Brain pericyte (primary cell): Measurements from ENCODE around the gene HHIPL1.

Experiments
- DNase-seq: peaks from one replicate; pipeline ENCODE4 v3.0.0-alpha.2; 2012; ENCODE audit warnings: low read depth, low spot score

Gene HHIPL1

DNA sequence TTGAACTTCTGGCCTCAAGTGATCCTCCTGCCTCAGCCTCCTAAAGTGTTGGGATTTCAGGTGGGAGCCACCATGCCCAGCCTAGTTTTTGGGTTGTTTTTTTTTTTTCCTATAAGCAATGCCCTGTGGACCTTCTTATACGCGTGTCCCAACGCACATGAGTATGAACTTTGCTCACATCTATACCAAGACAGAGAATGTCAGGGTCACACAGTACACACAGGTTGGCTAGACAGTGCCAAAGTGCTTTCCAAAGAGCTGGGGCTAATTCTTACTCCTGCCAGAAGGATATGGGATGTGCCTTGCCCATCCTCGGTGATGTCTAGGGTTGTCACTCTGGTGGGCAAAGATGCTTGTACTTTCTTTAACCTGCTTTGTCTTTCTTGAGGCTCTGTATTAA, 33.3 kb upstream of the HHIPL1 start:
- no peak for DNase-seq

DNA sequence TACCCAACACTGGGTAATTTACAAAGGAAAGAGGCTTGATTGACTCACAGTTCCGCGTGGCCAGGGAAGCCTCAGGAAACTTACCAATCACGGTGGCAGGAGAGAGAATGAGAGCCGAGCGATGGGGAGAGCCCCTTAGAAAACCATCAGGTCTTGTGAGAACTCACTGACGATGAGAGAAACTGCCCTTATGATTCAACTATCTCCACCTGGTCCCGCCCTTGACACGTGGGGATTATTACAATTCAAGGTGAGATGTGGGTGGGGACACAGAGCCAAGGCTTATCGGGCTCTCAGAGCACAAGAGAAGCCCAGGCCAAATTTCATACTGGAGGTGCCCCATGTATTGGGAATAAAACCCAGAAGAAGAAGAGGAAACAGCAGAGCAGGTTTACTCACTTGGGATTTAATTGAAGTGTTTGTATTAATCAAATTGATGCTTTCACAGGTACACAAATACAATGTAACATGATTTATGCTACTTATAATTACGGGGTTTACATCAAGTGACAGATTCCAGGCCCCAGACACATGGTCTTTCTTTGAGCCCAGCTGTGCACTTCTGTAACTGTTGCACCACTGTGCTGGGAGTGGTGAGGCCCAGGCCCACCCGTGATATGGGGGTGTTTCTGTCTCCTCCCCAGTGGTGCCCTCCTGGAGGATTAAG, 32.7 kb upstream of the HHIPL1 start:
- no peak for DNase-seq

DNA sequence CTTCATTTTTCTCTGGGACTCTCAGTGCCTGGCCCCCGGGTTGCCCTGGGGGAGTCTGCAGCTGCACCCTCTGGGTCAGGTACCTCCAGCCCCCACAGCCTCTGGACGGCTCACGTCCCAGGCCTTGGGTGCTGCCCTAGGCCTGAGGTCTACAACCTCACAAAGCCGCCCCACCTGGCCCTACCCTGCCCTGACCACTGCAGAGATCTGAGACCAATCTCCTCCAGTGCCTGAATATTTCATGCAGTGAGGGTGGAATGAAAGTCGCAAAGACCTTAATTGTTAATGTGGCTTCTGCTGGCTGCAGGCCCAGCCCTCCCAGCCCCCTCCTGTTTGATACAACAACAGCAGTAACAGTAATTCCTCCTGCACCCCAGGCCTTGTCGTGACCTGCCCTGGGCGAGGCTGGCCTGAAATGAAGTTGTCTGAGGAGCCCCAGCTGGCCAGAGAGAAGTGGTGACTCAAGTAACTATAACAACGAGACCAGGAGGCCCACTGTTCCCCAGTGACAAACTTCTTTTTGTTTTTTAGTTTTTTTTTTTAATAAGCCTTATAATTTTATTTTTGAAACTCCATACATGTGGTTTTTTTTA, 32.1 kb upstream of the HHIPL1 start:
- DNase-seq: no peak

DNA sequence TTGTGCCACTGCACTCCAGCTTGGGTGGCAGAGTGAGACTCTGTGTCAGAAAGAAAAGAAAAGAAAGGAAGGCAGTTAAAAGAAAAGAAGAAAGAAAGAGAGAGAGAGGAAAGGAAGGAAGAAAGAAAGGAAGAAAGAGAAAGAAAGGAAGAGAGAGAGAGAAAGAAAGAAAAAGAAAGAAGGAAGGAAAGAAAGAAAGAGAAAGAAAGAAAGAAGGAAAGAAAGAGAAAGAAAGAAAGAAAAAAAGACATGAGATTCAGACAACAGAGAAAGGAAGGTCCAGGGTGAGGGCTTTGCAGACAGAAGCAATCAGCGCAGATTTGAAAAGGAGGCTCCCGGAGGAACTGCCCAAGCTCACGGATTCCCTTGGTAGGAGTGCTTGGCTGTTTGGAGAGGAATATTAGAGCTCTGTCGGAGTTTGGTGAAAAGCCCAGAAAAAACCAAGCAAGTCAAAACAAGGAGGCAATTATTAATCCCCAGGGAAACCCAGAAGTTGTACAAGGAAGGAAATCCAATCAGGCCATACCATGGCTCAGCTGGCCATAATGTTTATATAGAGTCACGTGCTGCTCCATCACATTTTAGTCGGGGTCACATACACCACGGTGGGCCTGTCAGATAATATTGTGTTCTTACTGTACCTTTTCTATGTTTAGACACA, 29.3 kb upstream of the HHIPL1 start:
- DNase-seq: no peak

DNA sequence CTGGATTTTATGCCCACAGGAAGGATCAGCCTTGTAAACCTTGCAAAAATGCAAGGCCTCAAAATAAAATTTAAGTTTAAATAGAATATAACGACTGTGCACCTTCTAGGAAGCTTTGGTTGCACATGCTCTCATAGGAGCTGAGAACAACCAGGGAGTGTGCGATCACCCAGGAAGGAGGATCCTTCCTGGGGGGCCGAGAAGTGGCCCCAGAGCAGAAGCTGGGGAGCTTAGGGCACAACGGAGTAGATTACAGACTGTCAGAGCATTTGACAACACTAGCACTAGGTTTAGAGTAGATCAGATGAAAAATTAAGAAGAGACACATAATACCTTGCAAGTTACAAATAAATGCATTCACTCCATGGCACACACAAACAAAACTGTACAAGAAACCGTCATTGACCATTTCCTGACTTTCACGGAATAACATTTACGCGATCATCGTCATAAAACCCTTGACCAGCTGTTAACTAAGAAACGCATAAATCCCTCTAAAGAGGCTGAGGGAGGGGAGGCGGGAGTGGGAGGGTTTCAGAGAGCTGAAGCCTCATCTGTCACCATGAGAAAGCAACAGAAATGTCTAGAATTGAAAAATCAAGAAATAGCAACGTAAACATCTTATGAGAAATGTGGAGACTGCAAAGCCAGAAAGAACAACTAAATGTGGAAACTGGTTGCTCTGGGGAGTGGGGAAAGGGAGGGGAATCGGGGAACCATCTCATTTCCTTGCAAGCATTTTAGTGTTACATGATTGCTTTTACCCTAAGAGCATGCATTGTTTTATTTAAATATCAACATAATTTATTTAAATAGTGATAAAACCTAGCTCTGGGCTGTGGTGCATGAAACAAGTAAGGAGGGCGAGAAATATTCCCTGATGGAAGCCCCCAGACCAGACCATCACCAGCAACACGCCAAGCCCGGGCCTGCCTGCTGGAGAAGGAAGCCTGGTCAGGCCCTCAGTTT, 27.8 kb upstream of the HHIPL1 start:
- no peak for DNase-seq

DNA sequence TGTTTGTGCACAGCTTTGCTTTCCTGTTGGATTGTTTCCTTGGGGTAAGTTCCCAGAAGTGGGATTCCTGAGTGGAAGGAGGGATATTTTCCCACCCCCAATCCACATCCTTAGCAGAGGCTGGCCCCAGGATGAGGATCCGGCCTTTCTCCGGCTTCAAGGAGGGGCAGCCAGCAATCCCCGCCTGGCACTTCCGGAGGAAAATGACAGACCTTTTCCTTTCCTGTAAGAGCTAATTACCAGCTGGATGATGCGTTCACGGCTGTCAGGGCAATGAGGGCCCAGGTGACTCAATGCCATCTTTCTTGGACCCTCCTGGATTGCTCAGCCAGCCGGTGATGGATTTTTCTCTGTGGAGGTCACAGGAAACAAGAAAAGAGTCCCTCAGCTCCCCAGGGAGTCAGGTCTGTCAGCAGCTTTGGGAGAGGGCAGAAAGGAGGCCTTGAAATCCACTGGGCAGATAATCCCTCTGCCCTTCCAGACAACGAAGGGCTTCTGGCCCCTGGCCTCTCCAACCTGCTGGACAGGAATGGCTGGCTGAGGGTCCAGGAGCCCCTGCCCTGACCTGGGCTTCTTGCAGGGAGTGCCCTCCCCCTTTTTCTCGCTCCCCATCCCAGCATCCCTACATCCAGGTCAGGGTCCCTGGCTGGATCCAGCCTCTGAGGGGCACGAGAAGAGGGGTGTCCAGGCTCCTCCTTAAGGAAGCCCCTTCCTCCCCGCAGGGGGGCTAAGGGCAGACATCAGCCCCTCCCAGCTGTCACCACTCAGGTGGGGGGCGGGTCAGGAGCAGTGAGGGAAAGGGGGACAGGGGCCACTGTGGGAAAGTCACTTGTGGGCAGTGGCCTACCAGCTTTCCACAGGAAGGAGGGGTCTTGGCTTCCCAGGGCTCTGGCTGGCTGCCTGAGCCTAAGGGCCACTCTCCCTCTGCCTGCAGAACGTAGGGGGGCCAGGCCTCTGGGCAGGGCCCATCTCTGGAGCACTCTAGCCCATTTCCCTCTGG, 24.8 kb upstream of the HHIPL1 start:
- DNase-seq: no peak

DNA sequence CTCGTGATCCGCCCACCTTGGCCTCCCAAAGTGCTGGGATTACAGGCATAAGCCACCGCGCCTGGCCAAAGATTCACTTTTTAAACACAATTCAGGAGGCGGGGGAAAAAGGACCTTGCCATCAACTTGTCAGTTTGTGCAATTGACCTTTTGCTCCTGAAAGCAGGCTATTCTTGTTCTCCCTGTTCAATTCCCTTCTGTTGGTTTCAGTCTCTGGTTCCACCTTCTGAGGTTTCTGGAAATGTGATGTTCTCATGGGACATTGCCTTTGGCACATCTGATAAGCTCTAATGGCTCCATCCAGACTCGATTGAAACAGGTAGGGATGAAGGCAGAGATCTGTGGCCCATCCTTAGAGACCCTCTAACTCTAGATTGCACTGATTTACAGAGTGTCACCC, 23.0 kb upstream of the HHIPL1 start:
- no peak for DNase-seq

DNA sequence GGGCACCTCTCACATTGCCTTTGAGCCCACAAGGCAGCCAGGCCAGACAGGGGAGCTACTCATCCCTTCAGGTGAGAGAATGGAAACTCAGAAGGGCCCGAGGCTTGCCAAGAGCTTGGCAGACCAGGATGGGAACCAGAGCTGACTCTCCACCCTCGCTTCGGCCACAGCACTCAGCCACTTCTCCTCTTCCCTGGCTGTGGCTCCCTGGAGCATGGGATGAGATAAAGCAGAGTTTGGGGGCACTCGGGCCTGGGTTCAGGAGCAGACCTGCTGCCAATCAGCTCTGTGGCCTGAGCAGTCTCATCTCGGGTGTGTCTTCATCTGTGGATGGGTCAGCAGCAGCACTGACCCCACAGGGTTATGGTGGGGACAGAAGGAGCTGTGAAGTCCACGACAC, 20.9 kb upstream of the HHIPL1 start:
- DNase-seq: no peak

DNA sequence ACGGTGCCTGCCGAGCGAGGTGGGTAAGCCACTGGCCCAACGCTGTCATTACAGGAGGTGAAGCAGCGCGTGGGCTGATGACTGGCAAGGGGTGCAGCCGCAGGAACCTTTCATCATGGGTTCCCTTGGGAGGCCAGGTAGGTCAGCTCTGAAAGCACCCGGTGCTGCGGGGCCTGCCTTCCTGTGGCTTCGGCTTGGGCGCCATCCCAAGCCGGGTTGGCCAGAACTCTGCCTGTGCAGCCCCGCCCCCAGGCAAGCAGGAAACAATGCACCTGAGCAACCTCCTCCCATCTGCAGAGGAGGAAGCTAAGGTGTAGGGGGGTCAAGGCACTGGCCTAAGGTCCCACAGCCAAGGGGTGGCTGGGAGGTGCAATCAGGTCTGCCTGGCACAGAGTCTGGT, 20.0 kb upstream of the HHIPL1 start:
- DNase-seq: no peak

DNA sequence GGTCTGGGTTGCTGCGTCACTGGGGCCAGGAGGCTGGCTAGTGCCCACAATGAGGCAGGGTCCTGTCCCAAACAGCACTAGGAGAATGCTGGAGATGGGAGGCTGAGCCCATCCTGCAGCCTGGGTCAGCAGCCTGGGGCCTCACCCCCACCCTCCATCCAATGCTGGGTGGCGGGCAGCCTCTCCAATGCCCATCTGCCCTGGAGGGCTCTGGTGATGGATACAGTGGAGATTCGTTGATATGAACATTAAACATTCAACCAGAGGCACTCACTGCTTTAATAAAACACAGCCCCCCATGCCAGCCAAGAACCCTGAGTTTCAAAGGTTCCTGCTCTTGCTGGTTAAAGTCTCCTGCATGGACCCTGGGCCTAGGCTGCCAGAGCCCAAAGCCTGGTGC, 19.5 kb upstream of the HHIPL1 start:
- no peak for DNase-seq

DNA sequence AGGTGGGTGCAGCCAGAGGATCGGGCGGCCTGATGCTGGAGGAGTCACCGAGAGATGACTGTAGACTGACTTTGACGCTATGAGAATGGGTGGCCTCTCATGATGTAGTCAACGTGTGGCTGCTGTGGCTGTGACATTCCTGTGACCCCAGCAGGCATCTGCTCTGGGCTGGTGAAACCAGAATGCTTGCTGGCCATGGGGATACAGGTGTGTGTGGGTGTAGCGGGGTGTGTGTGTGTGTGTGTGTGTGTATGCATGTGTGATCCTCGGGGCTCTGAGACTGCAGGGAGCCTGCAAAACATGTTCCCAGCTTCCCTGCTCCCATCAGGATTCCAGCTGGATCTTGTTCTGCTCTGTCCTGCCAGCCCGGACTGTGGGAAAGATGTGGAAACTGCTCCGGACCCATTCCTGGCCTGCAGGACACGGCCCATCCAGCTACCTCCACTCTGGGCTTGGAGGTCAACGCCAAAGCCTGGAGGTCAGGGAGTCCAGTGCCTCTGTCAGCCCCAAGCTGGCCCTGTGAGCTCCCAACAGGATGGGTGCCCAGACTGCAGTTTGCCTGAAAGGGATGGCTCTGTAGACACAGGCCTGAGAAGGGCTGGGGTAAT, 18.8 kb upstream of the HHIPL1 start:
- DNase-seq: no peak

DNA sequence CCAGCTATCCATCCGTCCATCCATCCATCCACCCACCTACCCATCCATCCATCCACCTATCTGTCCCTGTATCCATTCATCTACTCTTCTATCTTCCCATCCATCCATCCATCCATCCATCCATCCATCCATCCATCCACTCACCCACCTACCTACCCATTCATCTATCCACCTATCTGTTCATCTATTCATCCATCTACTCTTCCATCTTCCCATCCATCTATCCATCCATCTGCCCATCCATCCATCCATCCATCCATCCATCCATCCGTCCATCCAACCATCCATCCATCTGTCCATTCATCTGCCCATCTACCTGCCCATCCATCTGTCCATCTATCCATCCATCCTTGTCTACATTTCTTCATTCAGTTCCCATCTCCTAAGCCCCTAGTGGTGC, 17.8 kb upstream of the HHIPL1 start:
- DNase-seq: no peak

DNA sequence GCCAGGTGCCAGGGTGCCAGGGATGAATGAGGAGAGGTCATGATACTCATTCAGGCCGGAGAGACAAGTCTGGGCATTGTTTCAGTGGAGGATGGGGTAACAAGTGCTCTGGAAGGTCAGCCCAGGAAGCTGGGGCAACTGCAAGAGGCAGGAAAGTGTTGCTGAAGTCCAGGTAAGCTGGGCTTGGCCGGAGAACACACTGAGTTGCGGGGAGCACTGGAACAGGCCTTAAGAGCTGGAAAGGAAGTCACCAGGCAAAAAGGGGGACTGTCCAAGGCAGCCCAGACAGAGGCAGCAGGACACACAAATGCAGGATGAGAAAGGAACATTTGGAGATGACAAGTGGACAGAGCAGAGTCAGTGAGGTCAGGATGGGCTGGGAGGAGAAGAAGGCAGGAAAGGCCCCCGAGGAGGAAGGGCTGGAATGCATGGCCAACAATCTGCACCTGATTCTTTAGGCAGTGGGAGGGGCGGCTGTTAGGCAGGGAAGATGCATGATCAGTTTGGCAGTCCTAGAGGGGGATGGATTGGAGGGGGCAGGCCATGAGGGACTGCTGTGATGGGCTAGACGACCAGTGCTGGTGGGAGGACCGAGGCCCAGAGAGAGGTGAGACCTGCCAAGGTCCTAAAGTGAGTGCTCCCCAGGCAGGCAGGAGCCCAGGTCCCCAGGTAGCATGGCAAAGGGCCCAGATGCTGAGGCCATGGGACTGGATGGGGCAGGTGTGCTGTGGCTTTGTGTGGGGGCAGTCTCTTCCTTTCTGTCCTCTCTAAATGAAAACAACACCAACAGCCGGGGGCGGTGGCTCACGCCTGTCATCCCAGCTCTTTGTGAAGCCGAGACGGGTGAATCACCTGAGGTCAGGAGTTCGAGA, 17.2 kb upstream of the HHIPL1 start:
- DNase-seq: no peak

DNA sequence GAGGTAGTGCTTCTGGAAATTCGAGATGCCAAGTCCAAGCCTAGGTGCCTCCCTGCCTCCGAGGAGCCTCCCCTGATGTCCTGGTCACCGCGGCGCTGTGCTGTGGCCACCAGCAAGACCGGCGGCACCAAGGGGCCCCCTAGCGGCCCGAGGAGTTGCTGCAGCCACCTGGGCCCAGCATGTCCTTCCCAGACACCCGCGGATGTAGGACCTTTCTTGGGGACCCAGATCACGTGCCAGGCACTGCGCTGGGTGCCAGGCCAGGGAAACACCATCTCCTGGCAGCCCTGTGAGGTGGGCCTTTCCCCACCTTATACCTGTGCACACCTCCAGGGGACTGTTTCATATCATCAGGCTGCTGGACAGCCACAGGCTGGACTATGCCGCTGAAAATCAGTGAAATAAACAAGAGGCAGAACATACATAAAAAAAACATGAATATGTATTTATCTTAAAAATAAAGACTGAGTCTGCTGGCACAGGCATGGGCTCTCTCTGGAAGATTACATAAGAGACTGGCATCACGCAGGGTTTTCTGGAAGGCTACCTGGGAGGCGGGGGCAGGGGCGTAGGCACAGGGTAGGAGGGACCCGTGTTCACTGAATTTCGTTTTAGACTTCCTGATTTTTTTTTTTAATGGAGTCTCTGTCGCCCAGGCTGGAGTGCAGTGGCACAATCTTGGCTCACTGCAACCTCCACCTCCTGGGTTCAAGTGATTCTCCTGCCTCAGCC, 15.9 kb upstream of the HHIPL1 start:
- DNase-seq: no peak

DNA sequence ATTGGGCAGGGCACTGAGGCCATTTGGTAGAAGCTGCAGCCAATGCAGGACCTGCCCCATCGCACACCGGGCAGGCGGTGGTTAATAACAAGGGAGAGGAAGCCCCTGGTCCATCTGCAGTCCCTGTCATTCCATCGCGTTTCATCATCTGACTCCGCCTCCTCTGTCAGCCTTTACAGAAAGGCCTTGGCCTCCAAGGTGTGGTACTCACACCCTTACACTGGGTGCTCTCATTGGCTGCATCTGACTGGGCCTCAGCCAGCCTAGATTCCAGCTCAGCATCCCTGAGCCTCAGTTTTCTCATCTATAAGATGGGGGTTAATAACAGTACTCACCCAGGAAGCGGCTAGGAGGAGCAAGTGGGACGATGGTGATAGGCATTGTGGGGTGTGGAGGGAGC, 14.7 kb upstream of the HHIPL1 start:
- no peak for DNase-seq

DNA sequence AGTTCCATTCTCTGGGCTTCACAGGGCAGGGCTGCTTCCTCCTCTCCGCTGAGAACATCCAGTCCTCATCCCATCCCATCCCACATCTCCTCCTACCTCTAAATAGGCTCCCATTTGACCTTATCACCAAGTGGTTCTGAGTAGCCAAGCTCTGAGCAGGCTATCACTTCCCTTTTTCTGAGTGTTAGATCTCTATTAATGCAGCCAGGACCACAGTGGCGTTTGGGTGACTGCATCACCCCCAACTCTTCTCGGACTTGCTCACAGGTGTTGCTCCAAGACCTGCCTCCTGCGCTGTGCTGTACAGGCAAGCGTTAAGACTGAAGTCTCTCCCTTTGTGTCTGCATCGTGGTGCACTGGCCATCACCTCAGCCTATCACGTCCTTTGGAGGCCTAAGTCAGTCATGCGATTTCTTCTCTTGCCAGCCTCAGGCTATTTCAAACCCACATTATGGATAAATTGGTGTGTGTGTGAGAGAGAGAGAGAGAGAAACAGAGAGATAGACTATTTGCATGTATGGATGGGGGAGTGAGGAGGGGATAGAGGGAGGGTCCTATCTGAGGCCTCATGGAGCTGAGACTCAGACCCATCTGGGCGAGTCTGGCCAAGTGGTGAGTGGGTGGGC, 12.4 kb upstream of the HHIPL1 start:
- DNase-seq: no peak

DNA sequence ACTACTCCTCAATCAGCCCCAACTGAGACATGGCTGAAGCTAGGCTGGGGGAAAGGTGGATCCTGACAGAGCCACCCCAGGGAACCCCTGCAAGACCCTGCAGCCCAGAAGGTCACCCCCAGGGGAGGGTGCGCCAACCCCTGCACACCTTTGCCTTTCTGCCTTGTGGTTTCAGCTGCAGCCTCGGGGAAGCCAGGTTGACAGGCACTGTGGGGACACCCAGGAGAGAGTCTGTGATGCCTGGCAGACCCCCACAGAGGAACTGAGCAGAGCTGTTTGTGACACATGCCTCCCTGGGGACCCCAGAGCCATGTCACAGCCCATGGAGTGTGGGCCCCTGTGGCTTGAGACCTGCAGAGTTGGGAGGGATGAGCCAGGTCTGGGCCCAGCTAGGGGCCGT, 11.8 kb upstream of the HHIPL1 start:
- no peak for DNase-seq

DNA sequence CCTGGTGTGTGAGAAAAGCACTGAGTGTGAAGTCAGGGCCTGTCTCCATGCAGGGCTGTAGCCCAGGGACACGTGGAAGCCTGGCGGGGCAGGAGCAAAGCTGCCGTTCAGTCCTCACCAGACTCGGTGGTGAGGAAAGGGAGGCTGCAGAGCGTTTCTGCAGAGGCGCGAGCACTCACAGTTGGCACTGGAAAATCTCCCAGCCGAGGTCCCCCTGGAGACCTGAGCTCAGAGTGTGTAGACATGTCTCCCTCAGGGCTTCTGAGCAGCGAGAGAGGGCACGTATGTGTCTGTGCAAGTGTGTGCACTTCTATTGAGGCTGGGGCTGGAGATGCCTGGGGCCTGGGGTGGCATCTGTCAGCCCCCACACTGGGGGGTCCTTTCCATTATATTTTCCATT, 11.0 kb upstream of the HHIPL1 start:
- no peak for DNase-seq
